ENCODE data around the gene ZSCAN2.
"Not testable (repeated sequence)": the region's sequence is repeated elsewhere in the genome, so short reads cannot be mapped to it uniquely, and the experiment has no call there.

The ZSCAN2 gene

DNA sequence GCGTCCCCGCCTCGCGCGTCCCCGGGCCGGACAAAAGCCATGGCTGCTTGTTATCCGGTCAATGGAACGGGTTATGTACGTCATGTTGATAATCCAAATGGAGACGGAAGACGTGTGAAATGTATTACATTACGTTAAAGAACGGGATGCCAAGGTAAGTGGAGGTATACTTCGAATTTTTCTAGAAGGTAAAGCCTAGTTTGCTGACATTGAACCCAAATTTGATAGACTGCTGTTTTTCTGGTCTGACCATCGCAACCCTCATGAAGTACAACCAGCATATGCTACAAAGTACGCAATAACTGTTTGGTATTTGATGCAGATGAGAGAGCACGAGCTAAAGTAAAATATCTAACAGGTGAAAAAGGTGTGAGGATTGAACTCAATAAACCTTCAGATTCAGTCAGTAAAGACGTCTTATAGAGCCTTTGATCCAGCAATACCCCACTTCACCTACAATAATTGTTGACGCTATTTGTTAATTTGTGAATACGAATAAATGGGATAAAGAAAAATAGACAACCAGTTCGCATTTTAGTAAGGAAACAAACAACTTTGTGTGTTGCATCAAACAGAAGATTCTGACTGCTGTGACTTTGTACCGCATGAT lies 33.5 kb downstream of the ZSCAN2 start:
- DNase-seq (ENCODE audit: low read depth in 1 of 2, low spot score in 1 of 2) = no peak

DNA sequence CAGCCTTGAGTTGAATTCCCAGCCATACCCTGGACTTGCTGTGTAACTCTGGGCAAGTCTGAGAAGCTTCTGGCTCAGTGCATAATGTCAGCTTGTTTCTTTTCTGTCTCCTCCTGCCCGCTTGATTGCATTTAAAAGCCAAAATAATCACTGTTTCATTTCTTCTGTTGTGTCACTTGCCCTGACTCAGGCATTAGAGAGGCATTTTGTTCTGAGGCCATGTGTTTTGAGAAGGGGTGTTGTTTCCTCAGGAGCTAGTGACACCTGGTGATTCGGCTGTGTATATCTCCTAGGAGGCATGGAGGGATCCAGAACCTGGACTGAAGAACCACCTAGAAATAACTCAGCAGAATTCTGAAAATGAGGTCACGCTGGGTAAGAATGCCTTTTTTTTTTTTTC lies 37.3 kb downstream of the ZSCAN2 start:
- no peak for DNase-seq (ENCODE audit: low read depth in 1 of 2, low spot score in 1 of 2)

DNA sequence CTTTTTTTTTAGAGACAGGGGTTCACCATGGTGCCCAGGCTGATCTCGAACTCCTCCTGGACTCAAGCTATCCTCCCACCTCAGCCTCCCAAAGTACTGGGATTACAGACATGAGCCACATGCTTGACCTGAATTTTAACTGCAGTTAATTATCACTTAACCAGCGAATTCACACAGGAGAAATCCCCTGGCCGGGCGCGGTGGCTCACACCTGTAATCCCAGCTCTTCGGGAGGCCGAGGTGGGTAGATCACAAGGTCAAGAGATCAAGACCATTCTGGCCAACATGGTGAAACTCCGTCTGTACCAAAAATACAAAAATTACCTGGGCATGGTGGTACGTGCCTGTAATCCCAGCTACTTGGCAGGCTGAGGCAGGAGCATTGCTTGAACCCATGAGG lies 41.1 kb downstream of the ZSCAN2 start:
- DNase-seq (ENCODE audit: low read depth in 1 of 2, low spot score in 1 of 2) = not testable (repeated sequence)

DNA sequence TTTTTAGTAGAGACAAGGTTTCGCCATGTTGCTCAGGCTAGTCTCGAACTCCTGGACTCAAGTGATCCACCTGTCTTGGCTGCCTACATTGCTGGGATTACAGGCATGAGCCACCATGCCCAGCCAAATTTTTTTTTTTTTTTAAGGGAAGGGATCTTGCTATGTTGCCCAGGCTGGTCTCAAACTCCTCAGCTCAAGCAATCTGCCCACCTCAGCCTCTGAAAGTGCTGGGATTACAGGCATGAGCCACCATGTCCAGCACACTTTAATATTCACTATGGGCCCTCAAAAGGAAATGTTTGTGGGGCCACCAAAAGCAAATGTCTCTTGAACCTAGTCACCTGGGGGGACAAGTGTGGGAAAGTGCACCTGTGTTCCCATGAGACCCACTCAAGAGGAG lies 41.8 kb downstream of the ZSCAN2 start:
- not testable (repeated sequence) for DNase-seq (ENCODE audit: low read depth in 1 of 2, low spot score in 1 of 2)

DNA sequence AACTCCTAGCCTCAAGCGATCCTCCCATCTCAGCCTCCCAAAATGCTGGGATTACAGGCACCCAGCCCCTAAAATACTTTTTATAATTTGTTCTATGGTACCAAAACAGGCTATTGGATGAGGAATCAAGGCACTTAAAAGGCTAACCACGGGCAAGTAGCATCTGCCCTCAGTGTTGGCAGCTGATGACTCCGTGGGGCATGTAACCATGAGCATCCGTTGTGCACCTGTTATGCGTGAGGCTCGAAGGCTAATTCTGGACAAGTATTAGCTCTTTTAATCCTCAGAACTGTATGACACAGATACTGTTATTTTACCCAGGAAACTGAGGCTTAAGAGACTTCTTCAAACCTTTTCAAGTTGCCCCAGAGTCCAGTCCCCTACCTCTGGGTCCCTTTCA lies 43.0 kb downstream of the ZSCAN2 start:
- no peak for DNase-seq (ENCODE audit: low read depth in 1 of 2, low spot score in 1 of 2)

DNA sequence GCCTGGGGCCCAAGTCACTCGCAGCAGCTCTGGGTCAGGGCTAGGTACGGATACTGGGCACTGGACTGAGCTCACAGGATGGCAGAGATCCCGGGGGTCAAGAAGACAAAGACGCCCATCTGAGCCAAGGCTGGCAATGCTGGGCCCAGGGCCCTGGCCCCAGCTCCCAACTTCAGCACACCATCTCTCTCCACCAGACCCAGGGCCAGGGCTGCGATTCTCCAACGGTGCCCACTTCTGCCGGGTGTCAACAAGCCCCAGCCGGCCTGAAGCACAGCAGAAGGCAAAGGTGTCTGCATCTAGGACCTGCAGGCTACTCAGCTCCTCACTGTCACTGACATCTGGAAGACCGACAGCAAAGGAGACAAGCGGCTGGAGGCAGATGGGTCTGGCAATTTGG lies 44.7 kb downstream of the ZSCAN2 start:
- no peak for DNase-seq (ENCODE audit: low read depth in 1 of 2, low spot score in 1 of 2)

DNA sequence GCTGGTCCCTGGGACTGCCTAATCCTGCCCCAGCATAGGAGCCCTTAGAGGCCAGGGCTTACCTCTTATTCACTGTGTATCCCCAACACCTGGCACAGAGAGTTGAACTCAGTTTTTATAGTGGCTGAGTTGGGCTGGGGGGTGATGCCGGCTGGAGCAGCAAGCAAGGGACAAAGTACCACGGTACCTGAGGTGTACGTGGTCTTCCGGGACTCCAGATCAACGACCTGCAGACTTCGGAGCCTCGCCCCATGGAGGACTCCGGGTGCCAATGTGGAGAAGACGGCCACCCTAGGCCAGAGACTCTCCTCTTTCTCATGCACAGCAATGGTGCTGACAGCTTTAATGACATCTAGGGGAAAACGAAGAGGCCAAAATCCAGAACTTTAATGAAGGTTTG lies 45.2 kb downstream of the ZSCAN2 start:
- no peak for DNase-seq (ENCODE audit: low read depth in 1 of 2, low spot score in 1 of 2)

DNA sequence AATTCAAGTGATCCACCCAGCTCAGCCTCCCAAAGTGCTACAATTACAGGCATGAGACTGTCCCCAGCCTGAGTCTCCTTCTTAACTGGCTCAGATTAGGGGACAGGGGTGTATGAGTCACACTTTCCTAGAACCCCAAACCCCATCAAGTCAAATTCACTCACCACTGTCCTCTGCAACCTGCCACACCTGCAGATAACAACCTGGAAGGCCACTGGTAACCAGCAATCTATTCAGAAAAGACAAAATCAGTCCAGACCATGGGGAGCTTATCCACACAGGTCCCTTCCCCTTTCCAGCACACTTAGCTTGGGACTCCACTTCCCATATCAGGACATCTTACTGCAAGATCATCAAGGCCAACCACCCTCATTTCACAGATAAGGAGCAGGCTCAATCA lies 46.9 kb downstream of the ZSCAN2 start:
- DNase-seq (ENCODE audit: low read depth in 1 of 2, low spot score in 1 of 2) = no peak

DNA sequence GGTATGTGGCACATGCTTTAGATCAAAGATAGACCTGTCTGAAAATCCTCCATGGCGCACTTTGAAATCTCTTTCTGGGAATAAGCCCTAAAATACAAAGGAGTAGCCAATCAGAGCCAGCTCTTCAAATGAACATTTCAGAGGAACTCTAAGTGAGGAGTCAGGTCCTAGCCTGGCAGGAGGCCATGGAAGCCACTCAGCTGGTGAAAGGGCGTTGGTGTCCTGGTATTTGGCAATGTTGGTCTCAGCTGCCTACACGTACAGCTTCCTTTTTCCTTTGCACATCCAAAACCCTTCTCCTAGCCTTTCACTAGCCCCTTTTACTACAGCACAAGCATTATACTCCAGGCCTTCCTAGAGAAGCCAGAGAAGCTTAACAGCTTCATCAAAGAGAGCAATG lies 47.7 kb downstream of the ZSCAN2 start:
- DNase-seq (ENCODE audit: low read depth in 1 of 2, low spot score in 1 of 2) = no peak

DNA sequence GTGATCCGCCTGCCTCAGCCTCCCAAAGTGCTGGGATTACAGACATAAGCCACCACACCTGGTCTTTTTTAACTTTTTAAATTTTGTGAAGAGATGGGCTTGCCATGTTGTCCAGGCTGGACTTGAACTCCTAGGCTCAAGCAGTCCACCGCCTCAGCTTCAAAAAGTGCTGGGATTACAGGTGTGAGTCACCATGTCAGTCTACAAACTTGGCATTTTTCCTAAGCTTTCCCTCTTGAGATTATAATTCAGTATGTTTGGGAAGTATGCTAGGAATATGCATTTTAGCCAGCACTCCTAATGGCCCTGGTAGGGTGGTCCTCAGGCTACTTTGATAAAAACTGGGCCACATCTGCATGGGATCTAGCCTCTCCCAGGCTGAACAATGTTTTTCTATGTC lies 48.9 kb downstream of the ZSCAN2 start:
- DNase-seq (ENCODE audit: low read depth in 1 of 2, low spot score in 1 of 2) = no peak

DNA sequence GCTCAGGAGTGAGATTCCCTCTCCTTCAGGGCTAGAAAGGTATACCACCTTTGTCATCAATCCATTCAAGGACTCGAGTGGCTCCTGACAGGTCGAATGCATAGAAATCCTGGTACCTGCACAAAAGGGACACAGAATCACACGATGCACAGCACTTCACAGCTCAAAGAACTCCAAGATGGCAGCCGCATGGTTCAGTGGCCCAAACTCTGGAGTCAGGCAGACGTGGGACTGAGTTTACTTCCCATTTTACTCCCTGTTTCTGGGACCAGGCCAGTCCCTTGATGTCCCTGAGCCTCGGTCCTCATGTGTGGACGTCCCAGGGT lies 52.7 kb downstream of the ZSCAN2 start:
- no peak for DNase-seq (ENCODE audit: low read depth in 1 of 2, low spot score in 1 of 2)

DNA sequence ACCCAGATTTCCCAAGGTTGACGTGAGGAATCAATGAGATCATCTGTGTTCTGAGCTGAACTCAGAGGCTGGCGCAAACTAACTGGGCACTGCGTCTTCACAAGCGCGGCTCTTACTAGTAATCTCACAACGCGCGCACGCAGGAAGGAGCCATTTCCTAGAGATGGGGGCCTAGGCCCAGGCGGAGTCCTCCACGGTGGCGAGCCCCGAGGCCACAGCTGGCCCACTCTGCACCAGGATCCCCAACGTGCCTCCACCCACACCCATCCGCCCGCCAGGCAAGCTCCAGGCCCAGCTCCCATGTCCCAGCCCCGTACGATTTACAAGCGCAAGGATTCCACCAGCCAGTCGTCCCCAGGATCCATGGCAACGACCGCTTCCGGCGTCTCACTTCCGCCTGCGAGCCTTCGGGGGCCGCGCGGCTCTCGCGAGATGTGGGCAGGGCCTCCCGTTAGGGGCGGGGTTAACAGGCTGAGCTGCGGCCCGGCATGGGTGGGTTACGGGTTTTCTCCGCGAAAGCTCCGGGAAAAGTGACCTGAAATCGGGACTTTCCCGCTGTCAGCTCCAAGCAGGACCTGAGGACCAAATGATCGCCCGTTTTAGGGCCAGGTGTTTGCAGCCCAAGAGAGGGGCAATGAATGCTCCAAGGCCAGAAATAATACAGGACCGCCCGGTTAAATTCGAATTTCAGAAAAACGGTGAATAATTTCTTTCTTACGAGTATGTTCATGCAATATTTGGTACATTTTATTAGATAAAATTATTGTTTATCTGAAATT lies 53.3 kb downstream of the ZSCAN2 start, which contains the start of gene WDR73:
Gene WDR73 (minus strand): TSS at position 374 of the 779 bp plus-strand sequence. CDS start 9 bp downstream, at position 365.
- DNase-seq (ENCODE audit: low read depth in 1 of 2, low spot score in 1 of 2) = peak; percentile 96 to 97

DNA sequence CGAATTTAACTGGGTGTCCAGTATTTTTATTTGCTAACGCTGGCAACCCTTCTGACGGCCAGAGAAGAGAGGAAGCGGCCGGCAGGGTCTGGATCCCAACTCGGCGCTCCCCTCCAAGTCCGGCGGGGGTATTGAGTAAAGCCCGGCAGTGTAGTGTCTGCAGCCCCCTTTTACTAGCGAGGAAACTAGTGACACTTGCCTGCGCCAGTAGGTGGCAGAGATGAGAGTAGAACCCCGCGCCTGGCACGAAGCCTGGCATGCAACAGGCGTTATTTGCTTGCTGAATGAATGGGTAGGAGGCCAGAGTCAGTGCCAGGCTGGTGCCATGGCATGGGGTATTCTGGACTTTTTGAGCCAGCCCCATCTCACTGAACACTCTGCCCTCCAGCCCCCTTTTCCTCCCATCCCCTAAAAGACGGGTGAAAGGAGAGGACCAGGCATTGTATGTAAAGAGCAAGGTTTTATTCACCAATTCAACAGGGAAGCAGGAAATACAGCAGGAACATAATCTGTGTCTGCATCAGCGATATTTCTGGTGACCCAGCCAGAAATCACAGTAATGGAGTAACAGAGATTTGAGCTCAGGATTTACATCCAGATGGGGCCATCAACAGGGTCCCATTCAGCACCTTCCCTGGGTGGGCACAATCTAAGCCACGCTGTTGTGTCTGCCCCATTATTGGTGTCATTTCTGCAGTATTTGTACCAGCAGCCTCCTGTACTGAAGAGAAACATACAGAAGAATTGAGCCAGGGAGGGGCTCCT lies 54.1 kb downstream of the ZSCAN2 start:
- peak; percentile 53 to 67 for DNase-seq (ENCODE audit: low read depth in 1 of 2, low spot score in 1 of 2)

DNA sequence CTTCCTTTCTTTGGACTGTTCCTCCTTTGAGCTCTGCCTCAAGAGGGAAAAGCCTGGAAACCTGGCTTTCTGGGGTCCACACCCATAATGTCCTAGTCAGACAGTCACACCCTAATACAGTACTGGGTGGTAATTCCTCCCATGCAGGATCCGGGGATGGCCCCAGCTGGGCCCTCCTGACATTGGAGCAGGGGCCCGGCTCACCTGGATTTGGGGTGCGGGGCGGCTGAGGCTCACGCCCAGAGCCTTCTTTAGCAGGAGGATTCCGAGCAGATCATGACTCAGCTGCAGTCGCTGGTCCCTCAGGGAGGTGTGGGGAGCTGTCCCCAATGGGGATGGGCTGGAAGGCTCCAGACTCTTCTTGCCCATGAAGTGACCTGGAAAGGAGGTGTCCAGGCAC lies 56.2 kb downstream of the ZSCAN2 start:
- DNase-seq (ENCODE audit: low read depth in 1 of 2, low spot score in 1 of 2) = no peak

DNA sequence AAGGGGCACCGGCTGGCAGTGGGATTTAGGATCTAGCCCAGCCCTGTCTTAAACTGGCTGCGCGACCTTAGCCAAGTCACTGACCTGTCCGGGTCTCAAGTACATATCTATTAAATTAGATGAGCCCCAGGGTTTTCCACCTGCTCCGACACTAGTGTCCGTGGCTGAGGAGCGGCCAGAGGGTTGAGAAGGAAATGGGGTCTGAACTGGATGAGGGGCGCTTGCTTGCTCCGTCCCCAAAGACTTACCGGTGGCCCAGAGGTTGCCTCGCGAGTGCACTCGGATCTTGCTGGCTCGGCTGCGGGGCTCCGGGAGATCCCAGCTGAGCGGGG lies 56.9 kb downstream of the ZSCAN2 start:
- no peak for DNase-seq (ENCODE audit: low read depth in 1 of 2, low spot score in 1 of 2)

DNA sequence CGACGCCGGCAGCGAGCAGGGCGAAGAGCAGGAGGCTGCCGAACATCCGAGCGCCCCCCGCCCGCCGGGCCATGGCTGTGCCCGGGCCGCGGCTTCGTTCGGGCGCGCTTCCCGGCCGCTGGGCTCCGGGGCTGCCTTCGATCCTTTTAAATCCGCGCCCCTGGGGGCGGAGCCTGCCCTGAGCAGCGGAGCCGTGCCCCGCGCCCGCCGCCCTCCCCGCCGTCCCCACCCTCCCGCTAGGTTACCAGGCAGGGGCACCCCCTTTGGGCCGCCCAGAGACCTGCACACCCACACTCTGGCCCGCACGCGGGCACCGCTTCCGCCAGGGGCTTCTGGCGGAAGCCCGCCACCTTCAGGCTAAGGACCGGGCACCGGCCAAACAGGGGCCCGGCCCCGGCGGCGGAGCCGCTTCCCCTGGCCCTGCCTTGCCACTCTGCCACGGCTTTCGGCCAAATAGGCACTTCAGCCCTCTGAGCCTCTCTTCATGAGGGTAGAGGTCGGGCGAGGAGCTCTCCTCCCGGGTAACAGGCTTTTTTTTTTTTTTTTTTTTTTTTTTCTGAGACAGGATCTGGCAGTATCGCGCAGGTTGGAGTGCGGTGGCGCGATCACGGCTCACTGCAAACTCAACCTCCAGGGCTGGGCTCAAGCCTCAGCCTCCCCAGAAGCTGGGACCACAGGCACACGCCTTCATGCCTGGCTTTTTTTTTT lies 57.4 kb downstream of the ZSCAN2 start, which contains the start of gene NMB:
Gene NMB (minus strand): TSS at position 120 of the 708 bp plus-strand sequence. CDS start 47 bp downstream, at position 73.
- peak; percentile 60 to 80 for DNase-seq (ENCODE audit: low read depth in 1 of 2, low spot score in 1 of 2)

DNA sequence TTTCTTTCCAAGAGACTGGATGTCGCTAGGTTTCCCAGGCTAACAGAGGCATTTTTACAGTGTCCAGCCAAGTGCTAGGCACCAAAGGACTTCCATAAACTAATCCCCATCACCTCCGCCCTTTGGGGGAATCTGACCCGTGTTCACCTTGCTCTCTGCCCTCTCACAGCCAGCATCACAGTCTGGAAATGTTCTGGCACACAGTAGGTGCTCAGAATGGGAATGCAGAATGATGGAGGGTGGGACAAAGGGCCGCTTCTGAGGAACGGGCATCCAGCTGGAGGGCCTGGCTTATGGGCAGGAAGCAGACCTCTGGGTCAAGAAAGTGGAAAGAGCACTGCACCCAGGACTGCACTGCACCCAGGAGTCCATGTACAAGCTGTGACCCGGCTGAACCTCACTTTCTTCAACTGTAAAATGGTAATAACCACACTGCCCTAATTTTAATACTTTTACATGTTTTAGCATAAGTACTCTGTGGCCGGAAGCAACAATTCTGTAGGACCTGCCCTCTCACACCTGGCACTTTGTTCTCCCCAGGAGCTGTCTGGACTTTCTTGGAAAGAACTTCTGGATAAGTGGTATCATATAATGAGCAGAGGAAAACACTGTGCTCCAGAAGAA lies 58.1 kb downstream of the ZSCAN2 start:
- no peak for DNase-seq (ENCODE audit: low read depth in 1 of 2, low spot score in 1 of 2)

DNA sequence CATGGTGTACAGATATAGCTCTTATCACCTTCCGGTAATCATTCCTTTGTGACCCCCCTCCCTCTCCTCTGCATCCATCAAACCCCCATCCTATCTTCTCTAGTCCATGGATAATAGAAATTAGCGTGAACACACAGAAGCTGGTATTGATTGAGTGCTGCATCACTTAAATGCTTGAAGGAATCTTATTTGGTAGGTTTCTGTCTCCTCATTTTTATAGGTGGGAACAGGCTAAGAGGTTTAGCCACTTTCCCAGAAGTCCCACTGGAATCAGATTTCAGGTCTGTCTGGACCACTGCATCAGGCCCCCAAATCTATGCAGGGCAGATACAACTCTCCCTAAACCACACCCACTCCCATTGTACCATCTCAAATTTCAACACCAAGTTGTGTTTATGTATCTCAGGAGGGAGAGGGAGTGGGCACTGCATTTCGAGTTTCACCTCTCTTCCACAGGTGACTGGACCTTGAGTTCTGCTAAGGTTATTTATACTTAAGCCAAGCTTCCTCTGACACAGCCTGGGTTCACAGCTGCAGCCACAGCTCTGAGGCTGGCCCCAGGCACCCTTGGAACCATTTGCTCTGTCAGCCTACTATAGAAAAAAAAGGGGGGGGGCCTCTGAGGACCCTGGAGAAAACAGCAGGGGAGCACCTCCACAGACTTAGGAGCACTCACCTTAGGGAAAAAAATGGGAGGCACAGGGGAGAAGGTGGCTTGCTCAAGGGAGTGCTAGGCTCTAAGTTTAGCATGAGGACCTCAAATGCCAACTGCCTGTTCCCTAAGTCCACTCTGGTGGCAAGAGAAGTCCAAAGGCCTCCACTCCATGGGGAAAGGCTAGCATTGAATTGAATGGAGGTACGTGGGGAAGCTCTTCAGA lies 59.3 kb downstream of the ZSCAN2 start:
- no peak for DNase-seq (ENCODE audit: low read depth in 1 of 2, low spot score in 1 of 2)

DNA sequence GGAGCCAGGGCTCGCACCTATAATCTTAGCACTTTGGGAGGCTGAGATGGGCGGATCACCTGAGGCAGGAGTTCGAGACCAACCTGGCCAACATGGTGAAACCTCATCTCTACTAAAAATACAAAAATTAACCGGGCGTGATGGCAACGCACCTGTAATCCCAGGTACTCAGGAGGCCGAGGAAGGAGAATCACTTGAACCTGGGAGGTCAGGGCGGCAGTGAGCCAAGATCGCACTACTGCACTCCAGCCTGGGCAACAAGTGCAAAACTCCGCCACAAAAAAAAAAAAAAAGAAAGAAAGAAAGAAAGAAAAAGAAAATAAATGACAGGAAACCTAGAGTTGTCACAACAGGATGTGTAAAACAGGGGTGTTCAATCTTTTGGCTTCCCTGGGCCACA lies 60.2 kb downstream of the ZSCAN2 start:
- DNase-seq (ENCODE audit: low read depth in 1 of 2, low spot score in 1 of 2) = no peak

DNA sequence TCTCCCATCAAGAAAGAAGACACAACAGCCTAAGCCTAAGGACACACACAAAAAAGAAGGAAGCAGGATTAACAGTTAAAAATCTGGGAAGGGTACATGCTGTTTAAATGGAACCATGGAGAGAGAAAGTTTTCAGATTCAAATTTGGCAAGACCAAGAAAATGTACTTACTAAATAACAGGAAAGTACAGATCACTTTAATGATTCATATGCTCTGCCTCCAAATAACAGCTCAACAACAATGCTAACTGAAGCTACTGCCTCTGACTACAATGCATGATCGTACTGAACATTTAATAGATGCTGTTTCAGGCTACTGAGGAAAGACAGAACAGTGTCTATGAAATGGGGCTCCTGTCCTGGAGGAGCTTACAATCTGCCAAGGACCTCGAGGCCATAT lies 65.6 kb downstream of the ZSCAN2 start:
- no peak for DNase-seq (ENCODE audit: low read depth in 1 of 2, low spot score in 1 of 2)
